Measurements from ENCODE around the gene ARAP2. TPM values are rescaled to one million over a fixed set of nuclear protein-coding genes. Genes with fewer than 3 reads are reported as not detected.
"Not testable (repeated sequence)": the region's sequence is repeated elsewhere in the genome, so short reads cannot be mapped to it uniquely, and the experiment has no call there.

ARAP2 gene
- total RNA-seq, 1 donor from 2014 or later: not detected

GRCh38 chr4:36183665-36184393 is 60.5 kb downstream of the ARAP2 start:
- DNase-seq (ENCODE audit: low read depth): no peak

DNA sequence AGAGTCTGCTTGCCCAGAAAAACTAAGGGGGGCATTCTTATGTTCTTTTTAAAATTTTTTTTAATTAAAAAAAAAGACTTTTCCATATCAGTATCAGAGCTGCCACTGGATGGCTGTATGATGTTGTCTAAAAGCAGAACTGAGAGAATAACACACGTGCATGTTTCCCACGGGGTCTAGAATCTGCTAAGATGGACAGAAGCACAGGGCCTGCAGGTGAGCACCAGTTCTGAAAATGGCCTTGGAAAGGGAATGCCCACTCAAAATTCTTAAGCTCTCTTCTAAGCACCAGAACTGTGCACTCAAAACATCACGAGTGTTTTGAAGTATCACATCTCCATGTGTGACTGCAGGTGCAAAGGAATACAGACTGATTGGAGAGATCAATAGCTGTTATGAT is 61.1 kb downstream of the ARAP2 start:
- DNase-seq (ENCODE audit: low read depth): no peak

- DNase-seq (ENCODE audit: low read depth): not testable (repeated sequence)
Observed at GRCh38 chr4:36182315-36182714, 62.0 kb downstream of the ARAP2 start.

DNA sequence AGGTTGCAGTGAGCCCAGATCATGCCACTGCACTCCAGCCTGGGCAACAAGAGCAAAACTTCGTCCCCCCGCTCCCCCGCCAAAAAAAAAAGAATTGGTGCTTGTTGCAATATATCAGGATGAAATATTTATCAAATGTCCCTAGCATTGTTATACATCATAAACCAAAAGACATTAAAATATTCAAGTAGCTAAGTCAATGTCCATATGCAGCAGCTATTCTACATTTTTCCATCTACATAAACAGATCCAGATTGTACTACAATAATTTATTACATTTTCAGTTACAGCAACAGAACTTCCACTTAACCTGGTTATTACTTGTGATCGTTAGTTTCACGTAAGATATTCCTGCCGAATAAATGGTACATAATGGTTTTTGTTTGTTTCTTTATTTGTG is 64.1 kb downstream of the ARAP2 start:
- DNase-seq (ENCODE audit: low read depth): no peak

DNA sequence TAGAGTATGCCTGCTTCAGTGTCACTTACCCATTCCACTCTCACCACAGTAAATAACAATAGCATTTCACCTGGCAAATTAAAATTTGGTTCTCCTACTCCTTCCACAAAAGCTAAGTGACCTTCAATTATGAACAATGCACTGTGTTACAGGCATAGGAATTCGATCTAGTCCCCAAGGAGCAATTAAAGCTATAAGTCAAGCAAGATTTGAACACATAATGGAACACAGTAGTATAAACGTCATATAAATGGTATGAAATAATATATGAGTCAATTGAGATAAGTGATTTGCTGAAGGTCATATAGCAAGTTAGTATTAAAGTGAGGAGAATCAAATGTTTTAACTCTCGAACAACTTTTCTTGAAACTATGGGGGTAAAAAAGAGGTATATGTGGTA is 65.8 kb downstream of the ARAP2 start:
- DNase-seq (ENCODE audit: low read depth): no peak

- no peak for DNase-seq (ENCODE audit: low read depth)
Observed at GRCh38 chr4:36177946-36178345, 66.4 kb downstream of the ARAP2 start.

- no peak for DNase-seq (ENCODE audit: low read depth)
Observed at GRCh38 chr4:36174570-36174969, 69.7 kb downstream of the ARAP2 start.

DNA sequence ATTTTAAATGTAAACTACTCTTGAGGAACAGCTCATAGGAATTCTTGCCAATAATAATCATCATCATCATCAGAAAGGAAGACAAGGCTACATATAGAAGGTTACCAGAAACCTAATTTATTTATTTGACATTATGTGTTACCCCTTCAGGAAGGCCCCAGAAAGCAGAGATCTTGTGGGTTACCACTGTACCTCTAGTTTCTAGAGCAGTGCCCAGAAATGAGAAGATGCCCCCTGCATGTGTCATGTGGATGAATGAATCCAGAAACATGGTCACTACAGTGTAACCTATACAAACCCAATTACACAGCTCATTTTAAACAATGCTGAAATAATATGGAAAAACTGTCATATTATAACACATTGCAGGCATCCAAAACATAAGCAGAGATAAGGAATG is 70.4 kb downstream of the ARAP2 start:
- DNase-seq (ENCODE audit: low read depth): no peak

- no peak for DNase-seq (ENCODE audit: low read depth)
Observed at GRCh38 chr4:36172656-36173055, 71.7 kb downstream of the ARAP2 start.

DNA sequence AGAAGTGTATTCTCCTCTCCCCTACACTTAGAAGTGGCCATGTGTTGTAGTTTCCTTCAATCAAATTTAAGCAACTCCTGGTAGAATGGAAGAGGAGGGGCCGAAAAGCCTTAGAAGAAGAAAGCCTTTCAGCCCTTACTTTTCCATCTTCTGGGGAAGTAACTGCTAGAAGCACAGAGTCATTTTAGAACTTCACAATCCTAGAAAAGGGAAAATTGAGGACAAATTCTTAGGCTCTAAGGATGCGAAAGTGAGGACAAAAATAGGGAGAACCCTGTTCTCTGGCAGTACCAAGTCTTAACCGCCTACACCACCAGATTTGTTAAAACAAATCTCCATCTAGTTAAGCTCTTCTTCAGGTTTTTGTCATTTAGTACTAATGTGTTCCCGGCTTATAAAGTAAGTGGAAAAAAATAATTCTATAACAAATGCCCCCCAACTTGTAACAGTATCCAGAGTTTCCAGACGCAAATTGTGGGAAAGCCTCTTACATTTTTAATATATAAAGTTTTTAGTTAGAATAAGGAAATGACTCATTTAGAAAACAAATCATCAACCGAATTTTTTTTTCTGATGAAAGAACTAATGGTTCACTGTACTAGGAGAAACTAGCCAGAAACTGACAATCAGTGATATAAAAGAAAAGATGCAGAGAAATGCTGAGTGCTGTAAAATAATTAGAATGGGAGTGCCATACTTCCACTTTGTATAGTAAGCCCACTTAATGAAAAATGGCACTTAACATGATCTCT is 76.0 kb downstream of the ARAP2 start:
- no peak for DNase-seq (ENCODE audit: low read depth)

- no peak for DNase-seq (ENCODE audit: low read depth)
Observed at GRCh38 chr4:36165631-36166005, 78.7 kb downstream of the ARAP2 start.

DNA sequence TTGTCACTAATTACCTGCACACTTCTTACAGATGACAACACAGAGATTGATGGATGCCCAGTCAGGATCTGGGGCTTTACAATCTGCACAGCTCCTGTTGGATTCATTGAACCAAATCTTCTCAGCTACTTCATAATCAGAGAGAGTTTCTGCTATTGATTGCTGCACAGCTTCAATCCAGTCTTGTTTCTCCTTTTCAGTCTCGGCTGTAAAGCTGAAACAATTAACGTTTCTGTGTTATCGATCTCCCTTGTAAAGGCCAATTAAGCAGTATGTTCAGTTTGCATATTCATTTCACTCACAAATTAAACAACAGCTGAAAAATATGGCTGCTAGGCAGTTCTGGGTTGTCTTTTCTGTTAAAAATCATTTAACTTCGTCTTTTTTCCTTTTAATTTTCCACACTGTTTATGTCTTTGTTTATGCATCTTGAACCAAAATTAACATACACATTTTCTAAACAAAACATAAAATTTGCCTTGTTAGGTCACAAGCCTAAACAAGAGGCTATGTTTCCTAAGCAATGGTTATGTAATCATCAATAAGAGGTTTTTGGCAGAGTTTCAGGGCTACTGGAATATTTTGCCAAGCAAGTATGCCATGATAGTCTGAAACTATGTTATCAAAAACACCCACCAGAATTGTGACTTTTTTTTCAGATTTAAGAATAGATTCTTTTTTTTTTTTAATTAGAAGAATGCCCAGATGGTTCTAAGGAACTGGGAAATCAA is 79.2 kb downstream of the ARAP2 start:
- no peak for DNase-seq (ENCODE audit: low read depth)

- no peak for DNase-seq (ENCODE audit: low read depth)
Observed at GRCh38 chr4:36163198-36163597, 81.1 kb downstream of the ARAP2 start.

- DNase-seq (ENCODE audit: low read depth): no peak
Observed at GRCh38 chr4:36159208-36159607, 85.1 kb downstream of the ARAP2 start.

- no peak for DNase-seq (ENCODE audit: low read depth)
Observed at GRCh38 chr4:36152735-36153134, 91.6 kb downstream of the ARAP2 start.

DNA sequence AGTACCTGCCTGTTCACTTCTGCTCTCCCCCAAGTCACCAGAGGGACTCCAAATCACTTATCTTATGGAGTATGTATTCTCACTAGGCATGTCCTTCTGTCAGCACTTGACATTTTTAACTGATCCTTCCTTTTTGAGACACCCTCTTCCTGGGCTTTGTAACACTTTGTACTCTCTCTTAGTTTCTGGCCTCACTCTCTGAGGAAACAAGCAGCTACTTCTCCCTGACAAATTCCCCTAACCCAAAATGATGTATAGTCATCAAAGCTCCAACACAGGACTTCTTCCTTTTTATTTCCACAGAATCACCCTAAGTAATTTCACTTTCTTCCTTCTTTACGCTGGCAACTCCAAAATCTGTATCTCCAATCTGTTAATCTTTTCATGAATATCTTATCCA is 101.8 kb downstream of the ARAP2 start:
- DNase-seq (ENCODE audit: low read depth): no peak

- no peak for DNase-seq (ENCODE audit: low read depth)
Observed at GRCh38 chr4:36141186-36141585, 103.1 kb downstream of the ARAP2 start.

DNA sequence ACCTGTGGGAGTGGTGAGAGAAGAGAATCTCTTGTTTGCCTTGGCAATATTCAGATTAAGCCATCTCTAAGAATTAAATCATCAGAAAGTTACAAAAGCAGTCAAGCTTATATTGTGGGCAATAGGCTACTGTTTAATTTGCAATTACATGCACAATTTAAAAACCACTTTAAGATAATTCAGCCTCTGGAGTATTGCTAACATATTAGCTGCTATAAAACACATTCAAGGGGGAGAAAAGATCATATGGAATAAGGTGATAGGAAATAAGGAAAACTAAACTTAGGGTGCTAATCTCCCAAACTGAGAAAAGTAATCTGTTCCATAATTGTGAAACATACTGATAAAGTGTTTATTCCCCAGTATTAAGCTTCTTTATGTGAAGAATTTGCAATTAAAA is 103.9 kb downstream of the ARAP2 start:
- DNase-seq (ENCODE audit: low read depth): no peak

GRCh38 chr4:36138220-36138619 is 106.1 kb downstream of the ARAP2 start:
- no peak for DNase-seq (ENCODE audit: low read depth)

DNA sequence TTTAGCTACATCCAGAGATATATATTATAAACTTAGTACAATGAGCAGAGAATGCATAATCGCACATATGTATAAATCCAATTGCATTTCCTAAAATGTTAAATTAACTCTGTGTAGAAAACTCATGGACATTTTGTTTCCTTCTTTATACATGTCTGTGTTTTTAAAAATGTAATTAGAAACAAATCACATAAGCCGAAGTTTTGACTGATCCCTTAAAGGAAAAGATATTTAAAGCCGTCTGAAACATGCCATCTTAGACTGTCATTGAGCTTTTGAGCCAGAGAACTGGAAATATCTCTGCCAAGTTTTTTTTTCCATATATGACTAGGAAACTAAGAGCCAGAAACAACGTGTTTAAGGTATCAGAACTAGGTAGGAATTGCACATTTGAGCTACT is 107.0 kb downstream of the ARAP2 start:
- no peak for DNase-seq (ENCODE audit: low read depth)

DNA sequence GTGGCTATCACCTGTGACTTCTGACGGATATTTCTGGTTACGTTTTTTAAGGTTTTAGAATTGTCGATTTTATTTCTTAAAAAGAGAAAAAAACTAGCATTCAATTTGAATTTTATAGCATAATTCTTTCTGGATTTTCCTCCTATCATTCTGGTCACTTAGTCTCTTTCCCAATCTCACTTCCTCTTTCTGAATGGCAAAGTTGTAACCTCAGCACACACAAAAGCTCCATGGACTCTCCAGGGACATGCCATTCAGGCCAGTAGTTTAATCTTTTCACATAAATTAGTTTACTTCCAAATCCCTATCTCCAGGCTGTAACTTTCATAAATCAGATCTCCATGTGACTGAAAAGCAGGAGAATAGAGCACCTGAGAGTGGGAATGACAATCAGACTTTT is 110.7 kb downstream of the ARAP2 start:
- no peak for DNase-seq (ENCODE audit: low read depth)

DNA sequence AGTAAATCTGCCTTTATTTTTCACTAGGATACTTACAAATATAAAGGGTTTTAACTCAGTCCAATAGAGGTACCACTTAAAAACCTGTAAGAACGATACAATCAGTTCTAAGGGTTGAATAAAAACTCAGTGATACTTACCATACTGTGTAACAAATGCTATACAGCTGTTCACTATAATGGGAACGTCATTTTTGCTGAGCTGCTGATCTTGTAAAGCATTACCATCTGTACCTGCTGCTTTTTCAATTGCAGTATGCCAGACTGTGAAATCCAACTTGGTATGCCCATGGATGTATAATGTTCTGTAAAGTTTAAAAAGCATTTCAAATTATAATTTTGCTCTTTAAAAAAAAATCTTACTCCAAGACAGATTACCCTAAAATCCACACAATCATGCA is 111.2 kb downstream of the ARAP2 start:
- no peak for DNase-seq (ENCODE audit: low read depth)

Measured in myocyte (in vitro differentiated cells).